Activated CD4-positive, alpha-beta T cell treated with anti-CD3 and anti-CD28 coated beads for 4 hours (primary cell): ENCODE measurements around the gene ERAL1.
"Not testable (repeated sequence)": the region's sequence is repeated elsewhere in the genome, so short reads cannot be mapped to it uniquely, and the experiment has no call there.

Source experiments
- DNase-seq, 2 donors: peaks; one replicate each; pipeline ENCODE4 v3.0.0-alpha.2; 2020

ERAL1 gene

GRCh38 chr17:28900986-28901726 is 46.3 kb downstream of the ERAL1 start:
- no peak for DNase-seq

- DNase-seq: peak; percentile 49 to 58
Measured at GRCh38 chr17:28901866-28902818, 47.3 kb downstream of the ERAL1 start.

GRCh38 chr17:28902819-28903545 is 48.2 kb downstream of the ERAL1 start, which contains the start of gene DHRS13:
DHRS13 (minus strand) TSS chr17:28903079; CDS start chr17:28902944, 135 bp downstream.
- DNase-seq: peak; percentile 92 to 93

- not testable (repeated sequence) for DNase-seq
Measured at GRCh38 chr17:28903546-28903841, 48.7 kb downstream of the ERAL1 start.

GRCh38 chr17:28904800-28905199 is 50.0 kb downstream of the ERAL1 start:
- DNase-seq: no peak

GRCh38 chr17:28906276-28906675 is 51.5 kb downstream of the ERAL1 start:
- no peak for DNase-seq

- DNase-seq: no peak
Measured at GRCh38 chr17:28906706-28907438, 52.1 kb downstream of the ERAL1 start.

GRCh38 chr17:28907709-28908475 is 53.1 kb downstream of the ERAL1 start:
- DNase-seq: no peak

- DNase-seq: no peak
Measured at GRCh38 chr17:28908640-28909167, 53.9 kb downstream of the ERAL1 start.

- no peak for DNase-seq
Measured at GRCh38 chr17:28910534-28910933, 55.7 kb downstream of the ERAL1 start.
